Bronchial epithelial cell (primary cell): Measurements from ENCODE around the gene CCDC107. TPM values are rescaled to one million over a fixed set of nuclear protein-coding genes. Genes with fewer than 3 reads are reported as not detected.

Experiments
- DNase-seq: peaks from one replicate; pipeline ENCODE4 v3.0.0-alpha.2; 2010; ENCODE audit warnings: low read depth
- FAIRE-seq: peaks from 2 replicates; lab custom pipeline; 2011; peaks lifted over from hg19 to GRCh38; lab: Jason Lieb, UNC
- H3K27me3 ChIP-seq: 2 replicates; pipeline ENCODE4 v1.5.1; 2011; ENCODE audit warnings: low read length; ENCODE audit not compliant: control insufficient read depth, insufficient read depth
- H3K36me3 ChIP-seq: 2 replicates; pipeline ENCODE4 v1.5.1; 2011; ENCODE audit warnings: low read length; ENCODE audit not compliant: control insufficient read depth, insufficient read depth
- H3K4me3 ChIP-seq: 2 replicates; pipeline ENCODE4 v1.5.1; 2011; ENCODE audit warnings: mild to moderate bottlenecking, low read depth, low read length, control low read depth
- CTCF ChIP-seq: IDR thresholded peaks from 2 replicates; pipeline ENCODE4 v1.5.1; 2011; ENCODE audit warnings: mild to moderate bottlenecking, moderate library complexity, low read length, control low read depth, inconsistent platforms; ENCODE audit not compliant: insufficient read depth, severe bottlenecking
- total RNA-seq: library from RNA; depleted of rRNA; stranded (reverse); fragments of >200 nt; gene quantifications from 2 replicates; pipeline ENCODE4 v1.2.1, GENCODE V29; 2014

Gene CCDC107
- total RNA-seq, 1 donor from 2014 or later, result 13.7 TPM

- H3K27me3 ChIP-seq, result no peaks in the 10 kb centered on the region
- no peaks in the 10 kb centered on the region for H3K36me3 ChIP-seq
- no peak for TF ChIP-seq CTCF
- peak; percentile 80 for DNase-seq
- FAIRE-seq, result peak; percentile 55
- no peak overlapping the region for H3K4me3 ChIP-seq
These were observed 11.4 kb downstream of the CCDC107 start for GRCh38 chr9:35669331-35670145.

GRCh38 chr9:35673132-35674024 is 15.3 kb downstream of the CCDC107 start, which contains the start of gene CA9:
Gene CA9 (plus strand): TSS chr9:35673928. CDS start chr9:35673960, 32 bp downstream.
- H3K4me3 ChIP-seq, result peak within 1 kb of the TSS; percentile 23
- peak; percentile 74 for DNase-seq

GRCh38 chr9:35674025-35674361 is 15.9 kb downstream of the CCDC107 start:
- Histone ChIP-seq H3K4me3 (peak overlapping the region; percentile 23), H3K36me3 (peaks cover 1% of the 10 kb centered on the region), H3K27me3 (no peaks in the 10 kb centered on the region)
- no peak for TF ChIP-seq CTCF
- DNase-seq (no peak), FAIRE-seq (no peak)

More at GRCh38 chr9:35673132-35674024, 15.3 kb downstream of the CCDC107 start, which contains the start of gene CA9:
- FAIRE-seq, result no peak
- peaks cover 1% of the 10 kb centered on the region for H3K36me3 ChIP-seq
- H3K27me3 ChIP-seq, result no peaks in the 10 kb centered on the region
- no peak for TF ChIP-seq CTCF

GRCh38 chr9:35675204-35675603 is 17.1 kb downstream of the CCDC107 start:
- H3K27me3 ChIP-seq, result no peaks in the 10 kb centered on the region
- H3K36me3 ChIP-seq, result peaks cover 1% of the 10 kb centered on the region
- no peak for TF ChIP-seq CTCF
- DNase-seq (no peak), FAIRE-seq (no peak)
- H3K4me3 ChIP-seq, result peak overlapping the region; percentile 42

- H3K27me3 ChIP-seq, result no peaks in the 10 kb centered on the region
- peak overlapping the region; percentile 42 for H3K4me3 ChIP-seq
- peaks cover 1% of the 10 kb centered on the region for H3K36me3 ChIP-seq
- no peak for FAIRE-seq
- TF ChIP-seq CTCF, result no peak
- DNase-seq, result no peak
These were observed 17.8 kb downstream of the CCDC107 start for GRCh38 chr9:35675732-35676392.
